HCT116 (cell line): Measurements from ENCODE around the gene SURF6. TPM values are rescaled to one million over a fixed set of nuclear protein-coding genes. Genes with fewer than 3 reads are reported as not detected.
"Not testable (repeated sequence)": the region's sequence is repeated elsewhere in the genome, so short reads cannot be mapped to it uniquely, and the experiment has no call there.

Experiments used
- ATAC-seq: fragments of 200-7000 bp; cut with Tn5 transposase; 2 replicates; pipeline ENCODE4 v1.9.1; 2020; ENCODE audit warnings: mild to moderate bottlenecking, moderate library complexity
- BruUV-seq: library from RNA; stranded (reverse); fragments of 400-500 nt; replicated peaks from 2 replicates; lab custom pipeline; 2021; lab: Mats Ljungman, UMichigan
- CTCF ChIA-PET: fragments of 300-600 bp; sonication (Branson Sonifier 250); formaldehyde crosslinking; loops from one replicate; lab custom pipeline; 2021; ENCODE audit warnings: antibody characterized with exemption; lab: Charles Lee
- POLR2A ChIA-PET: fragments of 300-600, 350-600 bp; sonication (Branson Sonifier 250); formaldehyde crosslinking; loops from one replicate; lab custom pipeline; 2021; ENCODE audit warnings: antibody characterized with exemption; lab: Charles Lee
- RAD21 ChIA-PET, 2 experiments: fragments of 300-600 bp; sonication (Branson Sonifier 250); formaldehyde crosslinking; loops; one replicate each; lab custom pipeline; 2023; ENCODE audit warnings: low total read pairs in 2 of 2; ENCODE audit not compliant: uncharacterized antibody in 2 of 2, unreplicated experiment in 2 of 2, low non-redundant PET in 1 of 2; lab: Charles Lee
- DNase-seq: peaks from one replicate; pipeline ENCODE4 v3.0.0-alpha.2; 2010; ENCODE audit warnings: low read depth, low spot score
- H2AFZ ChIP-seq: fragments of 200-600 bp; shearing (Covaris generic), sonication (generic); 2 replicates; pipeline ENCODE4 v1.6.1; 2017; ENCODE audit warnings: low read depth, mixed run types, mixed read lengths, antibody characterized with exemption, low read length; ENCODE audit not compliant: poor library complexity, severe bottlenecking
- H3K27ac ChIP-seq: 2 replicates; pipeline ENCODE4 v1.5.1; 2012; ENCODE audit warnings: low read depth, low read length
- H3K27me3 ChIP-seq: fragments of 200-600 bp; sonication (generic); 2 replicates; pipeline ENCODE4 v1.6.1; 2016; ENCODE audit warnings: mixed run types, low read length, mixed read lengths; ENCODE audit not compliant: insufficient read depth
- H3K36me3 ChIP-seq, 2 experiments: fragments of 200-500 bp in 1 of 2; fragments of 200-600 bp in 1 of 2; sonication (Bioruptor generic) in 1 of 2; sonication (generic) in 1 of 2; 2 replicates each; pipeline versions ENCODE4 v1.5.1 to v1.6.1; 2014 to 2016; ENCODE audit warnings: low read length in 2 of 2, inconsistent platforms in 1 of 2, mixed read lengths in 1 of 2, mixed run types in 1 of 2; ENCODE audit not compliant: insufficient read depth in 2 of 2, control insufficient read depth in 1 of 2
- H3K4me1 ChIP-seq, 2 experiments: fragments of 200-600 bp in 1 of 2; sonication (generic) in 1 of 2; 2 replicates each; pipeline versions ENCODE4 v1.5.1 to v1.6.1; 2012 to 2017; ENCODE audit warnings: low read length in 2 of 2, inconsistent platforms in 1 of 2, mild to moderate bottlenecking in 1 of 2, mixed read lengths in 1 of 2, mixed run types in 1 of 2, moderate library complexity in 1 of 2; ENCODE audit not compliant: insufficient read depth in 2 of 2, control insufficient read depth in 1 of 2
- H3K4me2 ChIP-seq: fragments of 200-600 bp; sonication (generic); 2 replicates; pipeline ENCODE4 v1.6.1; 2017; ENCODE audit warnings: mixed run types, low read length, mixed read lengths
- H3K4me3 ChIP-seq, 2 experiments: fragments of 200-600 bp in 1 of 2; sonication (generic) in 1 of 2; replicated peaks in 1 of 2; 2 replicates each; pipeline ENCODE4 v1.5.1; 2011 to 2016; ENCODE audit warnings: low read length in 2 of 2, control low read depth in 1 of 2, low read depth in 1 of 2, mild to moderate bottlenecking in 1 of 2, mixed read lengths in 1 of 2, mixed run types in 1 of 2
- H3K79me2 ChIP-seq: fragments of 200-600 bp; sonication (generic); 2 replicates; pipeline ENCODE4 v1.6.1; 2017; ENCODE audit warnings: mild to moderate bottlenecking, mixed run types, low read length, moderate library complexity, mixed read lengths; ENCODE audit not compliant: insufficient read depth
- H3K9ac ChIP-seq: fragments of 200-600 bp; sonication (generic); 2 replicates; pipeline ENCODE4 v1.6.1; 2016; ENCODE audit warnings: low read length, mixed read lengths
- H3K9me2 ChIP-seq: fragments of 200-600 bp; sonication (generic), shearing (Covaris generic); 2 replicates; pipeline ENCODE4 v1.6.1; 2017; ENCODE audit warnings: mixed run types, mild to moderate bottlenecking, moderate library complexity; ENCODE audit not compliant: insufficient read depth
- H3K9me3 ChIP-seq, 2 experiments: fragments of 200-500 bp in 1 of 2; fragments of 200-600 bp in 1 of 2; sonication (Bioruptor generic) in 1 of 2; sonication (generic) in 1 of 2; 2 replicates each; pipeline ENCODE4 v1.6.1; 2014 to 2017; ENCODE audit warnings: low read length in 2 of 2, mixed read lengths in 2 of 2, inconsistent platforms in 1 of 2, low read depth in 1 of 2, mild to moderate bottlenecking in 1 of 2, mixed run types in 1 of 2, moderate library complexity in 1 of 2; ENCODE audit not compliant: control insufficient read depth in 1 of 2, insufficient read depth in 1 of 2
- H4K20me1 ChIP-seq: fragments of 200-600 bp; sonication (generic), shearing (Covaris generic); 2 replicates; pipeline ENCODE4 v1.6.1; 2017; ENCODE audit warnings: mixed run types, mild to moderate bottlenecking, moderate library complexity; ENCODE audit not compliant: insufficient read depth
- CBX3 ChIP-seq: IDR thresholded peaks from 2 replicates; pipeline ENCODE4 v1.6.1; 2012; ENCODE audit warnings: low read depth
- CEBPB ChIP-seq: IDR thresholded peaks from 2 replicates; pipeline ENCODE4 v1.6.1; 2012; ENCODE audit warnings: low read depth
- ELF1 ChIP-seq: IDR thresholded peaks from 2 replicates; pipeline ENCODE4 v1.6.1; 2012; ENCODE audit warnings: low read depth, borderline replicate concordance
- EZH2 ChIP-seq: fragments of 200-600 bp; sonication (generic); IDR thresholded peaks from 2 replicates; pipeline ENCODE4 v1.6.1; 2017; ENCODE audit warnings: antibody characterized with exemption, mixed run types
- EZH2phosphoT487 ChIP-seq: fragments of 200-600 bp; IDR thresholded peaks from 2 replicates; pipeline ENCODE4 v1.6.1; 2018; ENCODE audit warnings: antibody characterized with exemption, borderline replicate concordance
- FOSL1 ChIP-seq: IDR thresholded peaks from 2 replicates; pipeline ENCODE4 v1.6.1; 2012; ENCODE audit warnings: low read depth
- POLR2A ChIP-seq: IDR thresholded peaks from 2 replicates; pipeline ENCODE4 v1.7.0; 2011; ENCODE audit warnings: borderline replicate concordance; ENCODE audit not compliant: insufficient read depth, insufficient read length; ENCODE audit errors: extremely low read depth
- SIN3A ChIP-seq: IDR thresholded peaks from 2 replicates; pipeline ENCODE4 v1.6.1; 2012; ENCODE audit warnings: low read depth
- ZFX ChIP-seq: fragments of 450-650 bp; IDR thresholded peaks from 2 replicates; pipeline ENCODE4 v1.6.1; 2017
- intact Hi-C: fragments of 100-400 bp; cut with micrococcal nuclease; formaldehyde crosslinking; loops from 2 replicates; pipeline ENCODE4 v1.10.0; 2022
- total RNA-seq: library from RNA; stranded (reverse); gene quantifications from one replicate; pipeline ENCODE4 v1.2.1, GENCODE V29; 2021; ENCODE audit not compliant: unreplicated experiment
- TF ChIP-seq, protein P1 (sequence below), 3 experiments: fragments of 200-600 bp in 1 of 3; sonication (generic) in 1 of 3; IDR thresholded peaks in 2 of 3; conservative IDR thresholded peaks in 1 of 3; 2 replicates each; pipeline ENCODE4 v1.5.1; 2012 to 2017; ENCODE audit warnings: low read depth in 2 of 3, low read length in 2 of 3, antibody characterized with exemption in 1 of 3, borderline replicate concordance in 1 of 3, control low read depth in 1 of 3, mild to moderate bottlenecking in 1 of 3, mixed read lengths in 1 of 3, mixed run types in 1 of 3, moderate library complexity in 1 of 3; ENCODE audit not compliant: insufficient read depth in 1 of 3
- TF ChIP-seq, protein P2 (sequence below): IDR thresholded peaks from 2 replicates; pipeline ENCODE4 v1.6.1; 2011; ENCODE audit warnings: mild to moderate bottlenecking, low read length, moderate library complexity; ENCODE audit not compliant: insufficient replicate concordance; ENCODE audit errors: extremely low read depth

Gene SURF6
- total RNA-seq, 1 experiment from 2014 or later = 30.1 TPM

DNA sequence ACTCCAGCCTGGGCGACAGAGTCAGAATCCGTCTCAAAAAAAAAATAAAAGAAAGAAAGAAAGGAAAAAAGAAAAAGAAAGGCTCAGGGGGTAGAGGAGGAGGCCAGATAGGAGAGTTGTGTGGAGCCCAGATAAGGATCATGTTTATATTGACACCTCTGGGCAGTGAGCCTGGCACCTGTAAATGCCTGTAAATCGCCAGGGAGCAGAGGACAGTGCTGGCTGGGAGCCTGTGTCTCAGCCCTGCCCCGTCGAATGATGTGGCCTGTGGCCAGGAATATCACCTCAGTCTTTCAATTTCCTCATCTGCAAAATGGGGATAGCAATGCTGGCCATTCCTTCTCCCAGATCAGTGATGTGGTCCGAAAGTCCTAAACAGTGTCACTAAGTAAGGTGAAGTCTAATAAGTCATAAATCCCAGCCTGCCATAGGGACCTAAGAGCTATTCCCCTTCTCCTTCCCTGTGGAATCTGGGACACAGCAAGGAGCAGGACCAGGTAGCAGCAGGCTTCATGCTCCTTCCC, 50.7 kb downstream of the SURF6 start (continued):
- TF ChIP-seq EZH2 = no peak
- no peak for TF ChIP-seq CEBPB
- TF ChIP-seq, protein P1, sequence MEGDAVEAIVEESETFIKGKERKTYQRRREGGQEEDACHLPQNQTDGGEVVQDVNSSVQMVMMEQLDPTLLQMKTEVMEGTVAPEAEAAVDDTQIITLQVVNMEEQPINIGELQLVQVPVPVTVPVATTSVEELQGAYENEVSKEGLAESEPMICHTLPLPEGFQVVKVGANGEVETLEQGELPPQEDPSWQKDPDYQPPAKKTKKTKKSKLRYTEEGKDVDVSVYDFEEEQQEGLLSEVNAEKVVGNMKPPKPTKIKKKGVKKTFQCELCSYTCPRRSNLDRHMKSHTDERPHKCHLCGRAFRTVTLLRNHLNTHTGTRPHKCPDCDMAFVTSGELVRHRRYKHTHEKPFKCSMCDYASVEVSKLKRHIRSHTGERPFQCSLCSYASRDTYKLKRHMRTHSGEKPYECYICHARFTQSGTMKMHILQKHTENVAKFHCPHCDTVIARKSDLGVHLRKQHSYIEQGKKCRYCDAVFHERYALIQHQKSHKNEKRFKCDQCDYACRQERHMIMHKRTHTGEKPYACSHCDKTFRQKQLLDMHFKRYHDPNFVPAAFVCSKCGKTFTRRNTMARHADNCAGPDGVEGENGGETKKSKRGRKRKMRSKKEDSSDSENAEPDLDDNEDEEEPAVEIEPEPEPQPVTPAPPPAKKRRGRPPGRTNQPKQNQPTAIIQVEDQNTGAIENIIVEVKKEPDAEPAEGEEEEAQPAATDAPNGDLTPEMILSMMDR (IDR thresholded peaks at IDR 0.05 in 2 of 3, conservative IDR thresholded peaks at IDR 0.05 in 1 of 3; ENCODE audit: borderline replicate concordance in 1 of 3, insufficient read depth in 1 of 3, low read depth in 2 of 3, low read length in 2 of 3) = no peak

DNA sequence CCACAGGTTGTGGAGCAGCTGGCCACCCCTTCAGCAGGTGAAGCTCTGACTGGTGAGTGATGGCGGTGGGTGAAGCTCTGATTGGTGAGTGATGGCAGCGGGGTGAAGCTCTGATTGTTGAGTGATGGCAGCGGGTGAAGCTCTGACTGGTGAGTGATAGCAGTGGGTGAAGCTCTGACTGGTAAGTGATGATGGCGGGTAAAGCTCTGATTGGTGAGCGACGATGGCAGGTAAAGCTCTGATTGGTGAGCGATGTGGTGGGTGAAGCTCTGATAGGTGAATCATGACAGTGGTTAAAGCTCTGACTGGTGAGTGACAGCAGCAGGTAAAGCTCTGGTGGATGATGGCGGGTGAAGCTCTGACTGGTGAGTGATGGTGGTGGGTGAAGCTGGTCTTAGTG, 51.6 kb downstream of the SURF6 start:
- TF ChIP-seq ELF1 (no peak), CEBPB (no peak), CBX3 (no peak), EZH2 (no peak), EZH2phosphoT487 (no peak), ZFX (no peak), POLR2A (no peak), SIN3A (no peak), FOSL1 (no peak)
- TF ChIP-seq, protein P2, sequence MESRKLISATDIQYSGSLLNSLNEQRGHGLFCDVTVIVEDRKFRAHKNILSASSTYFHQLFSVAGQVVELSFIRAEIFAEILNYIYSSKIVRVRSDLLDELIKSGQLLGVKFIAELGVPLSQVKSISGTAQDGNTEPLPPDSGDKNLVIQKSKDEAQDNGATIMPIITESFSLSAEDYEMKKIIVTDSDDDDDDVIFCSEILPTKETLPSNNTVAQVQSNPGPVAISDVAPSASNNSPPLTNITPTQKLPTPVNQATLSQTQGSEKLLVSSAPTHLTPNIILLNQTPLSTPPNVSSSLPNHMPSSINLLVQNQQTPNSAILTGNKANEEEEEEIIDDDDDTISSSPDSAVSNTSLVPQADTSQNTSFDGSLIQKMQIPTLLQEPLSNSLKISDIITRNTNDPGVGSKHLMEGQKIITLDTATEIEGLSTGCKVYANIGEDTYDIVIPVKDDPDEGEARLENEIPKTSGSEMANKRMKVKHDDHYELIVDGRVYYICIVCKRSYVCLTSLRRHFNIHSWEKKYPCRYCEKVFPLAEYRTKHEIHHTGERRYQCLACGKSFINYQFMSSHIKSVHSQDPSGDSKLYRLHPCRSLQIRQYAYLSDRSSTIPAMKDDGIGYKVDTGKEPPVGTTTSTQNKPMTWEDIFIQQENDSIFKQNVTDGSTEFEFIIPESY = no peak
- TF ChIP-seq, all 23 proteins: peak for 0
- no peaks in the 10 kb centered on the region for H3K9me2 ChIP-seq
- peaks cover 0 to 5% of the 10 kb centered on the region in 2 experiments; a peak in 2 of 4 replicates for H3K9me3 ChIP-seq
- no peak overlapping the region for H3K4me2 ChIP-seq
- DNase-seq = no peak
- no TSS peak for BruUV-seq
- no peaks in the 10 kb centered on the region for H3K4me1 ChIP-seq
- ChIA-PET POLR2A (no interaction called here), CTCF (no interaction called here), RAD21 (no interaction called here)
- no peak overlapping the region for H2AFZ ChIP-seq
- no peak overlapping the region for H3K27ac ChIP-seq
- H3K79me2 ChIP-seq = no peaks in the 10 kb centered on the region
- no peaks in the 10 kb centered on the region for H4K20me1 ChIP-seq
- ATAC-seq = no peak
- no peaks in the 10 kb centered on the region for H3K36me3 ChIP-seq
- no peak overlapping the region for H3K4me3 ChIP-seq
- H3K27me3 ChIP-seq = no peaks in the 10 kb centered on the region
- H3K9ac ChIP-seq = no peak overlapping the region
- intact Hi-C loops = no loop called here

DNA sequence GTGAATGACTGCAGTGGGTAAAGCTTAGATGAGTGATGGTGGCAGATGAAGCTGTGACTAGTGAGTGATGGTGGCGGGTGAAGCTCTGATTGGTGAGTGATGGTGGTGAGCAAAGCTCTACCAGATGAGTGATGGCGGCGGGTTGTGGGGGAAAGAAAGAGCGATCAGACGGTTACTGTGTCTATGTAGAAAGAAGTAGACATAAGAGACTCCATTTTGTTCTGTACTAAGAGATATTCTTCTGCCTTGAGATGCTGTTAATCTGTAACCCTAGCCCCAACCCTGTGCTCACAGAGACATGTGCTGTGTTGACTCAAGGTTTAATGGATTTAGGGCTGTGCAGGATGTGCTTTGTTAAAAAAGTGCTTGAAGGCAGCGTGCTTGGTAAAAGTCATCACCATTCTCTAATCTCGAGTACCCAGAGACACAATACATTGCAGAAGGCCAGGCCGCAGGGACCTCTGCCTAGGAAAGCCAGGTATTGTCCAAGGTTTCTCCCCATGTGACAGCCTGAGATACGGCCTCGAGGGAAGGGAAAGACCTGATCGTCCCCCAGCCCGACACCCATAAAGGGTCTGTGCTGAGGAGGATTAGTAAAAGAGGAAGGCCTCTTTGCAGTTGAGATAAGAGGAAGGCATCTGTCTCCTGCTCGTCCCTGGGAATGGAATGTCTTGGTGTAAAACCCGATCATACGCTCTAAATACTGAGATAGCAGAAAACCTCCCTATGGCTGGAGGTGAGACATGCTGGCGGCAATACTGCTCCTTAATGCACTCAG, 52.5 kb downstream of the SURF6 start:
- not testable (repeated sequence) for BruUV-seq

More for the DNA sequence above, 52.5 kb downstream of the SURF6 start:
- H2AFZ ChIP-seq, H3K27me3 ChIP-seq, H3K27ac ChIP-seq, H3K9me2 ChIP-seq, H3K9me3 ChIP-seq, H3K4me1 ChIP-seq, H3K9ac ChIP-seq, RAD21 ChIA-PET, H3K4me2 ChIP-seq, H3K36me3 ChIP-seq, H3K79me2 ChIP-seq, DNase-seq, ATAC-seq, H4K20me1 ChIP-seq, CTCF ChIA-PET, H3K4me3 ChIP-seq, POLR2A ChIA-PET, intact Hi-C loops: not testable (repeated sequence)
